Mononuclear cell (primary cell): ENCODE data around the gene TRABD2A. TPM values are rescaled to one million over a fixed set of nuclear protein-coding genes. Genes with fewer than 3 reads are reported as not detected.

ENCODE experiments used
- H3K27me3 ChIP-seq: 2 replicates; pipeline ENCODE4 v1.6.0; 2011; ENCODE audit warnings: low read length, control low read depth; ENCODE audit not compliant: insufficient read depth
- H3K4me1 ChIP-seq: 2 replicates; pipeline ENCODE4 v1.5.1; 2011; ENCODE audit warnings: mild to moderate bottlenecking, low read length, control low read depth; ENCODE audit not compliant: insufficient read depth
- H3K4me3 ChIP-seq: 2 replicates; pipeline ENCODE4 v1.5.1; 2011; ENCODE audit warnings: mild to moderate bottlenecking, low read length, moderate library complexity
- H3K9me3 ChIP-seq: 2 replicates; pipeline ENCODE4 v1.5.1; 2011; ENCODE audit warnings: low read depth, mild to moderate bottlenecking, control low read depth, low read length
- total RNA-seq: library from RNA; depleted of rRNA; stranded (reverse); fragments of >200 nt; gene quantifications from one replicate; pipeline ENCODE4 v1.2.3, GENCODE V29; 2012

TRABD2A gene
- total RNA-seq, 1 donor = 96.0 TPM

DNA sequence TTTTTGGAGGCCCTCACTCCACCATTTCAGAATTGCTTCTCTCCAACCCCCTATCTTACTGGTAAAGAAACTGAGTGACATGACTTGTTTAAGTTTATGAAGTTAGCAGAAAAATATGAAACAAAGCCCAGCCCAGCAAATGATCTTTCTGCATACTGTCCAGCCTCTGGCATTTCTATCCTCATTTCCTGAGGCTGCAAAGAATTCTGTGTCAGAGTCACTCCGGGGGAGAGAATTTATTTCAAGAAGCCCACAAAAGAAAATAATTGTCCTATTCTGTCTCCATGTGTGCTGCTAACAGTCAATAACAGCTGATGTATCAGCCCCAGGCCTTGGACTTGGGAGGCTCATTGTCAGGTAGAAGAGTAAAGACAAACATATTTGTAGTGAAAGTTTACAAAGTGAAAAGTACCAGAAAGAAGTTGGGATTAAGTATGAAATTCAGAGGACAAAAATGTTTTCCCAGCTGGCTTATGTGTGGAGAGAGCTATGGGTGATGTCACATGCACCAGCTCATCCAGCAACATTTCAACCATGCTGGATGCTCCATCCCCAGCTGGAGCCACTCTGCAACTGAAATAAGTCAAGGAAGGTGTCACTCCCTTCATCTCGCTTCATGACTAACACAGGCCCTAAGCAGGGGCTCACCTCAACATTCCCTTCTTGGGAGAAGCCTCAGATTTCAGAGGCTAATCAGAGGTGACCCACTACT, 42.3 kb downstream of the TRABD2A start:
- Histone ChIP-seq H3K4me3 (no peak overlapping the region), H3K9me3 (peaks cover 11% of the 10 kb centered on the region), H3K4me1 (peaks cover 51% of the 10 kb centered on the region), H3K27me3 (no peaks in the 10 kb centered on the region)

DNA sequence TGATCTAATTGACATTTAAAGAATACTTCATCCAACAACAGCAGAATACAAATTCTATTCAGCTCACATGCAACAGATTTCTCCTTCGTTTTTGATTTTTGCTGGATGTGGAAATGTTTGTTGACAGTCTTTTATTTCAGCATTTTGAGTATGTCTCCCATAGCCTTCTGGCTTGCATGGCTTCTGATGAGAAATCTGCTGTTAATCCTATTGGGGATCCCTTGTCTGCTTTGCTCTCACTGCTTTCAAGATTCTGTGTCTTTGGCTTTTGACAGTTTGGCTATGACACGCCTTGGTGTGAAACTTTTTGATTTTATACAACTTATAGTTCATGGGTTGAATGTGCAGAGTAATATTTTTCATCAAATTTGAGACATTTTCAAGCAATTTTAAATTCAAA, 44.7 kb downstream of the TRABD2A start:
- Histone ChIP-seq H3K4me3 (no peak overlapping the region), H3K27me3 (no peaks in the 10 kb centered on the region), H3K4me1 (peaks cover 52% of the 10 kb centered on the region), H3K9me3 (peaks cover 11% of the 10 kb centered on the region)

GRCh38 chr2:84833481-84834150, 47.3 kb downstream of the TRABD2A start:
- Histone ChIP-seq H3K9me3 (peaks cover 11% of the 10 kb centered on the region), H3K4me3 (no peak overlapping the region), H3K27me3 (no peaks in the 10 kb centered on the region), H3K4me1 (peaks cover 56% of the 10 kb centered on the region)

GRCh38 chr2:84832772-84833461, 48.0 kb downstream of the TRABD2A start:
- Histone ChIP-seq H3K4me3 (peak overlapping the region; percentile 17), H3K4me1 (peaks cover 63% of the 10 kb centered on the region), H3K9me3 (peaks cover 11% of the 10 kb centered on the region), H3K27me3 (no peaks in the 10 kb centered on the region)

DNA sequence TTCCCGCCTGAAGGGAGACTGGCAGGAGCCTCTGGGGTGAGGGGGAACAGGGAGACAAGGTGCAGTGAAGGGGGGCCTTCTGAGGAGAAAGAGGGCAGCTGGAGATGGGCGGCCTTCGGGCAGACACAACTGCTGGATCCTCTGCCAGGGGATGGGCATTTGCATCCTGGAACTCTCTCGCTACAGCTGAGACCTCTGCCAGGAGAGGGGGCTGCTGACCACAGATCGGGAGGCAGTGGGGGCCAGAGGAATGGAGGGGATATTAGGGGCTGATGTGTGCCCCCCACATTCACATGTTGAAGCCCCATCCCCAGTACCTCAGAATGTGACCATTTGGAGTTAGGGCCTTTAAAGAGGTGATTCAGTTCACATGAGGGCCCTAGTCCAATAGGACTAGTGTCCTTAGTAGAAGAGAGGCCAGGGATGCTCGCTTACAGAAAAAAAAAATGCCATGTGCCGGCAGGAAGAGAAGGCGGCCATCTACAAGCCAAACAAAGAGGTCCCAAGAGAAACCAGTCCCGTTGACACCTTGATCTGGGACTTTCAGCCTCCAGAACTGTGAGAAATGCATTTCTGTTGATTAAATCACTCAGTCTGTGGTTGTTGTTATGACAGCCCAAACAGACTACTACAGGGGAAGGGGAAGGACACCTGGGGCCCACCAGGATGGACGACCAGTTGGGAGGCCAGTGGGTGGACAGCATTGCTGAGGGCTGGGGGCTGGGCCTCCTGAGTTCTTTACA, 50.0 kb downstream of the TRABD2A start:
- no peaks in the 10 kb centered on the region for H3K27me3 ChIP-seq
- no peak overlapping the region for H3K4me3 ChIP-seq
- H3K4me1 ChIP-seq = peaks cover 66% of the 10 kb centered on the region
- H3K9me3 ChIP-seq = peaks cover 4% of the 10 kb centered on the region

DNA sequence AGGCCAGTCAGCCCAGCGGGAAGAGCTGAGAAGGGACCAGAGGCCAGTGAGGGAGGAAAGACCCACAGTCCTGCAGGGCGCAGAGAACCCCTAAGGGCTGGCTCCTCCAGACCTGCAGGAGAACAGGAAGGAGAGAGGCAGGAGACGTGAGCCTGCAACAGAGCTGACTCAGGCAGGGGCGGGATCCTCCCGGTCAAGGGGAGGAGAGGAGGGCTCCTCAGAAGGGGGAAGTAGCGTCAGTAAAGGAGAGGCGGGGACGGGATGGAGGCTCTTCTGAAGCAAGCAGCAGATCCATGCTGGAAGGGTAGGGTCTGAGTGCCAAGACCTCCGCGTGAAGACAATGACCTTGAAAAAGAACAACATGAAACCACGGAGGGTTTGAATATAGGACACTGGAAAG, 50.8 kb downstream of the TRABD2A start:
- Histone ChIP-seq H3K4me1 (peaks cover 66% of the 10 kb centered on the region), H3K9me3 (no peaks in the 10 kb centered on the region), H3K27me3 (no peaks in the 10 kb centered on the region), H3K4me3 (no peak overlapping the region)

DNA sequence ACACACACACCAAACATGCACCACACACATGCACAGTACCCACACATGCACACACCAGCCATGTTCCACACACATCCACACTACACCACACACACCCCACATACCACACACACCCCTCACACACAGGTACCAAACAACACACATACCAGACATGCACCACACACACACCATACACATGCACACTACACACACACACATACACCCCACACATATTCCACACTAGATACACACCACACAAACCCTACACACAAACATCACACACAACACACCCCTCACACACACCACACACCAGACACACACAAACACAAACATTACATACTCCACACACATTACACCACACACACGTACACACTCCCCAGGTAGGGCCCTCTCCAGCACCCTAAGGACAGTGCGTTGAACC, 51.2 kb downstream of the TRABD2A start:
- no peak overlapping the region for H3K4me3 ChIP-seq
- H3K9me3 ChIP-seq = no peaks in the 10 kb centered on the region
- H3K27me3 ChIP-seq = no peaks in the 10 kb centered on the region
- peaks cover 66% of the 10 kb centered on the region for H3K4me1 ChIP-seq

- Histone ChIP-seq H3K4me3 (no peak overlapping the region), H3K27me3 (no peaks in the 10 kb centered on the region), H3K4me1 (peaks cover 55% of the 10 kb centered on the region), H3K9me3 (no peaks in the 10 kb centered on the region)
Observed at GRCh38 chr2:84827978-84828575, 52.8 kb downstream of the TRABD2A start.

- no peaks in the 10 kb centered on the region for H3K27me3 ChIP-seq
- peaks cover 19% of the 10 kb centered on the region for H3K4me1 ChIP-seq
- H3K9me3 ChIP-seq = no peaks in the 10 kb centered on the region
- H3K4me3 ChIP-seq = no peak overlapping the region
Observed at GRCh38 chr2:84823788-84824187, 57.1 kb downstream of the TRABD2A start.

DNA sequence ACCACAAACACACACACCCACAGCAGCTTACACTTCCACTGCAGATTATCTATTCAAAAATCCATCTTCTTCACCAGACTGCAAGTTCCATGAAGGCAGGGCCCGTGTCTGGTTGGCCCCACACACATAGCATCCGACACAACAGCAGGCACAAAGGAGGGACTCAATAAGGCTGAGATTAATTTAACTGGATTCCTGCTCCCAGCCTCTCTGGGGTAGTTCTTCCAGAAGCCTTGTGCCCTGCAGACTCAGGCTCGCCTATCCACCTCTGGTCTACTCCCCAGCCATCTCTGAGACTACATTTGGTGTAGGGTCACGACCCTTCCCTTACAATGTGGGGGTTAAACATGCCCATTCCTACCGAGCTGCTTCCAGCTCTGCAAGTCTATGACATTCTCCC, 57.7 kb downstream of the TRABD2A start:
- H3K9me3 ChIP-seq = no peaks in the 10 kb centered on the region
- H3K4me1 ChIP-seq = peaks cover 14% of the 10 kb centered on the region
- no peaks in the 10 kb centered on the region for H3K27me3 ChIP-seq
- no peak overlapping the region for H3K4me3 ChIP-seq

DNA sequence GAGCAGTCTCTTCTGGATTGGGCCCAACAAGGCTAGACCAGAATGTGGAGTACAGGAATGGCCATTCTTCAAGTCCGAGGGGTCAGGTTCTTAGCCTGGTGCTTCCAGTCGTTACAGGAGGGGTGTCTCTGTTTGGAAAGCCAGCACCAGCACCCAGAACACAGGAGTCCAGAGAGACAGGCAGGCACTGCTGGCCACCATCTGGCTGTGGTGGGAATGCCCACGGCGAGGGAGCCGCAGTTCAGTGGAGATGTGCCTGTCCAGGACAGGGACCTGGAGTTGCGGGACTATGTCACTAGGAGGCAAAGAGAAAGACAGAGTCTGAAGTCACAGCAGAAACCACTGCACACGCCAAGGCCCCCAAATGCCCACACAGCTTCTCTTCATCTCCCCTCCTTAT, 59.1 kb downstream of the TRABD2A start:
- Histone ChIP-seq H3K9me3 (no peaks in the 10 kb centered on the region), H3K27me3 (no peaks in the 10 kb centered on the region), H3K4me3 (no peak overlapping the region), H3K4me1 (peaks cover 14% of the 10 kb centered on the region)

DNA sequence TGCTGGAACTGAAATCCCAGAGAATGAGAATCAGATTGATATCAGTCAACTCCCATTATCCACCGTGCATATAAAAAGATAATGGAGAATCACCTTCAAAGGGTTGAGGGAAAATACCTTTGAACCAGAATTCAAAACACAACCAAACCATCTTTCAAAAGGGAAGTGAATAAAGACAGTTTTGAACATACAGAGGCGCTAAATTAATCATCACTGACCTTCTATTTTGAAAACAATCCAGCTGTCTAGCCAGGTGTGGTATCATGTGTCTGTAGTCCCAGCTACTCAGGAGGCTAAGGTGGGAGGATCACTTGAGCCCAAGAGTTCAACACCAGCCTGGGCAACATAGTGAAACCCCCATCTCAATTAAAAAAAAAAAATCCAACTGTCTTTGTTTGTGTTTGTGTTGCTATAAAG, 63.6 kb downstream of the TRABD2A start:
- H3K4me3 ChIP-seq = no peak overlapping the region
- H3K9me3 ChIP-seq = no peaks in the 10 kb centered on the region
- H3K27me3 ChIP-seq = no peaks in the 10 kb centered on the region
- peaks cover 14% of the 10 kb centered on the region for H3K4me1 ChIP-seq

DNA sequence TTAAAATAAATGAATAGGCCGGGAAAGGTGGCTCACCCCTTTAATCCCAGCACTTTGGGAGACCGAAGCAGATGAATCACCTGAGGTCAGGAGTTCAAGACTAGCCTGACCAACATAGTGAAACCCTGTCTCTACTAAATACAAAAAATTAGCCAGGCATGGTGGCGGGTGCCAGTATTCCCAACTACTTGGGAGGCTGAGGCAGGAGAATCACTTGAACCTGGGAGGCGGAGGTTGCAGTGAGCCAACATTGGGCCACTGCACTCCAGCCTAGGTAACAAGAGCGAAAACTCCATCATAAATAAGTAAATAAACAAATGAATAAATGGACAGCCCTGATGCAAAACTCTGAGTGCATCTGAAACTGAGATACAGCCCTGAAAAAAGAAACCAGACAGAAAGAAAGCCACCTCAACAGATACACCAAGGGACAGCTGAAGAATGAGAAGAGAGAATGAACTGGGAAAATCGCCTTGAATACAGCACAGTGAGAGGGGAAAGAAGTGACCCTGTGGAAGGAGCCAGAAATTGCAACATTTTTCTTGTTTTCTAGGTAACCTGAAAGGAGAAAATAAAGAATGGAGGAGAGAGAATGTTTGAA, 64.4 kb downstream of the TRABD2A start:
- no peak overlapping the region for H3K4me3 ChIP-seq
- no peaks in the 10 kb centered on the region for H3K27me3 ChIP-seq
- H3K9me3 ChIP-seq = no peaks in the 10 kb centered on the region
- H3K4me1 ChIP-seq = peaks cover 14% of the 10 kb centered on the region

GRCh38 chr2:84815146-84815545, 65.7 kb downstream of the TRABD2A start:
- Histone ChIP-seq H3K4me3 (no peak overlapping the region), H3K4me1 (peaks cover 14% of the 10 kb centered on the region), H3K9me3 (no peaks in the 10 kb centered on the region), H3K27me3 (no peaks in the 10 kb centered on the region)
